Activated CD4-positive, alpha-beta T cell treated with anti-CD3 and anti-CD28 coated beads, Interleukin-2, amount 10 ng/mL, durations not matched to agents 7 days and 5 days (primary cell): ENCODE data around the gene CCDC91. TPM values are rescaled to one million over a fixed set of nuclear protein-coding genes. Genes with fewer than 3 reads are reported as not detected.

Experiments used
- CTCF ChIA-PET: fragments of 350-600 bp; sonication (Branson Sonifier 250); formaldehyde crosslinking; loops from one replicate; lab custom pipeline; 2021; ENCODE audit warnings: antibody characterized with exemption; lab: Charles Lee
- POLR2A ChIA-PET: fragments of 350-600 bp; sonication (Branson Sonifier 250); formaldehyde crosslinking; loops from one replicate; lab custom pipeline; 2021; ENCODE audit warnings: antibody characterized with exemption; lab: Charles Lee
- DNase-seq: peaks from one replicate; pipeline ENCODE4 v3.0.0-alpha.2; 2020
- H3K27ac Mint-ChIP-seq: one replicate; pipeline ENCODE4 v1.8.0; 2021; ENCODE audit warnings: mild to moderate bottlenecking, moderate library complexity, mixed read lengths
- H3K27me3 Mint-ChIP-seq: one replicate; pipeline ENCODE4 v1.8.0; 2021; ENCODE audit warnings: mixed read lengths
- H3K36me3 Mint-ChIP-seq: one replicate; pipeline ENCODE4 v1.8.0; 2021; ENCODE audit warnings: low read depth, mixed read lengths
- H3K4me1 Mint-ChIP-seq: one replicate; pipeline ENCODE4 v1.8.0; 2021; ENCODE audit warnings: mixed read lengths
- H3K4me3 Mint-ChIP-seq: one replicate; pipeline ENCODE4 v1.8.0; 2021; ENCODE audit warnings: mild to moderate bottlenecking, moderate library complexity, mixed read lengths
- H3K9me3 Mint-ChIP-seq: one replicate; pipeline ENCODE4 v1.8.0; 2021; ENCODE audit warnings: mixed read lengths
- total RNA-seq, 2 experiments: library from RNA; stranded (reverse); gene quantifications; one replicate each; pipeline ENCODE4 v1.2.3, GENCODE V29; 2021

Gene CCDC91
- total RNA-seq, 2 experiments from 2014 or later, result 17.0 to 23.2 TPM

DNA sequence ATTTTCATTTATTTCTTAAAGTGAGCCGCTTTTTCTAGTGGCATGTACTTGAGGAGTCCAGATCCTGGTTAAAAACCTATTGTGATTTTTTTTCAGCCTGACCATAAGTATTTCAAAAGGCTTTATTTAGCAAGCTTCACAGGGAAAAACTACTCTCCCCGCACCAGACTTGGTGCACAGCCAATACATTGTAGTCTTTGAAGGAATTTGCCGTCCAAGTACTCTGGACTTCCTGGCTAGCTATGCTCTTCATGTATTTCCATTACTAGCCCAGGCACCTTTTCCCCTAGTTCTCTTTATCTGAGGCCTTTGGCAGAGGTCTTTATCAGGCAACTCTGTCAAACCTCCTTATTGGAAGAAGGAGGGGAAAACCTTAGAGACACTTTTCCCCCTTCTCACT lies 234.7 kb downstream of the CCDC91 start:
- Mint-ChIP-seq H3K27ac (no peak overlapping the region), H3K4me1 (no peaks in the 10 kb centered on the region), H3K4me3 (no peak overlapping the region), H3K36me3 (peaks cover 2% of the 10 kb centered on the region), H3K27me3 (no peaks in the 10 kb centered on the region), H3K9me3 (no peaks in the 10 kb centered on the region)
- CTCF ChIA-PET, result no interaction called here
- no peak for DNase-seq
- POLR2A ChIA-PET, result interaction anchor here (0.7 kb wide), 1 partner anchor 120 kb away, joined by 3 read pairs; no protein-coding TSS in a partner anchor

DNA sequence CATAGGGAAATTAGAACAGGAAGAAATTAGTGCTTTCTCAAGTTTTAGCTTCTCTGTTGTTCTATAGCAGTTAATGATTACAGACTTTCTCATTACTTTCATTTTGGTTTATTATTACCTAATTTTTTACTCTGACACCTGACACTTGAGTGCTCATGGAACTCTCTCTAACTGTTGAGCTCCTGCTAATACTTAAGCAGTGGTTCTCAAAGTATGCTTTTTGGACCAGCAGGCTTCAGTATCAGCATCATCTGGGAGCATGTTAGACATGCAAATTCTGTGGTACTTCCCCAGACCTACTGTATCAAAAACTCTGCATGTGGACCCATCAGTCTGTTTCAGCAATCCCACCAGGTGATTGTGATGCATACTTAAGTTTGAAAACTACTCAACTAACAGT lies 235.3 kb downstream of the CCDC91 start:
- H3K4me1 Mint-ChIP-seq, result no peaks in the 10 kb centered on the region
- DNase-seq, result no peak
- no peaks in the 10 kb centered on the region for H3K27me3 Mint-ChIP-seq
- peaks cover 2% of the 10 kb centered on the region for H3K36me3 Mint-ChIP-seq
- CTCF ChIA-PET, result no interaction called here
- H3K27ac Mint-ChIP-seq, result no peak overlapping the region
- POLR2A ChIA-PET, result interaction anchor here (0.7 kb wide), 1 partner anchor 121 kb away, joined by 3 read pairs; no protein-coding TSS in a partner anchor
- H3K9me3 Mint-ChIP-seq, result no peaks in the 10 kb centered on the region
- H3K4me3 Mint-ChIP-seq, result no peak overlapping the region

DNA sequence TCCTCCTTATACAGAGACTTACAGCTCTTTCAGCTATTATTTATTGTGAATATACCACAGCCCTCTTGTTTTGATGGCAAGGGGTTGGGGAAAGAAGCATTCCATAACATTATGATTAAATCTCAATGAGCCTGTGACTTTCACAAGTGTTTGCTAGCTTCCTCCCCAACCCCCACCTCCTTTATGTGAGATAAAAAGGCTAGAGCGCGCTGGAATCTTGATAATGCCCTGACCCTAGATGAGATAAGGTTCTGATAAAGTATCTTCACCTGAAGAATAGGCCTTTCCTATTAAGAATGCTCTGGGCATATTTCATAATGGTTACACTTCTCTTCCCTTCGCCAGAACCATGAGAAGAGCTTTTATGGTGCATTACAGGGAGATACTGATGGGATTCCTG lies 236.8 kb downstream of the CCDC91 start:
- ChIA-PET POLR2A (interaction anchor here (0.7 kb wide), 1 partner anchor 174 kb away, joined by 4 read pairs; no protein-coding TSS in a partner anchor), CTCF (no interaction called here)
- H3K27ac Mint-ChIP-seq, result no peak overlapping the region
- no peaks in the 10 kb centered on the region for H3K27me3 Mint-ChIP-seq
- no peaks in the 10 kb centered on the region for H3K9me3 Mint-ChIP-seq
- DNase-seq, result no peak
- H3K36me3 Mint-ChIP-seq, result no peaks in the 10 kb centered on the region
- H3K4me1 Mint-ChIP-seq, result no peaks in the 10 kb centered on the region
- H3K4me3 Mint-ChIP-seq, result no peak overlapping the region

DNA sequence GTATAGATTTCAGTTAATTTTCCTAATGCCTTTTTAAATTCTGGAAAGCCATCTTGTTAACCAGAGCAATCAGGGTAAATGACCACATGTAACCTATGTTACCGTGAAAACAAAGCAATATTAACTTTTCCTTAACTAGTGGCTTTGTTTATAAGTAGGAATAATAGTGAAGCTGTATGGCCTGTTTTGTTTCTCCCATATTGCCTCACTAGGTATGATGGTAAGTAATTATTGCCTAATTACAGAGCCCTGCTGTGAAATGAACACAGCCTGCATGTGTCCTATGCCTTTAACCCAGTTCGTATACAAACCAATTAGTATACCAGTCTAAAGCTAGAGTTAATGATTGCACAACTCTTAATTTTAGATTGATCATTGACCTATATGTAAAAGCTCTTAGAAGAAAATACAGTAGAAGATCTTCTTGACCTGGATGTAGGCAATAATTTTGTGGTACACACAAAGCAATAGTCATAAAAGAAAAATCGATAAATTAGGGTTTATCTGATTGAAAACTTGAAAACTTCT lies 249.9 kb downstream of the CCDC91 start:
- CTCF ChIA-PET, result no interaction called here
- Mint-ChIP-seq H3K4me3 (no peak overlapping the region), H3K36me3 (peaks cover 2% of the 10 kb centered on the region)

DNA sequence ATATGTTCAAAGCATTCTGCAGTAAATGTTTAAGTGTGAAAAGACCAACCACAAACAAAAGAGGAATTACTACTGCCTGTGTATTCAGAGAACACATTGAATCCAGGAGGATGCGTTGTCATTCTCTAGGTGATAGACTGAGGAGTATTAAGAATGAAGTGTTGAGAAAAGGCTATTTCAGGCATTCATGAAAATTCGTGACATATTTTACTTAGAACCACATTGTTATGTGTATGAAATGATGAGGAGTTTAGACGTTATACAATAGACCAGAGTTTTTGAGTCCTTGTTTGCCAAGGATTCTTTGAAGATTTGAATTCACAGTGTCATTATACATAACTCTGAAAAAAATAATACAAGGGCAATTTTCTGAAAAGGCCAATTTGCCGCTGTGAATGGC lies 251.8 kb downstream of the CCDC91 start:
- DNase-seq, result no peak
- no peak overlapping the region for H3K4me3 Mint-ChIP-seq
- H3K36me3 Mint-ChIP-seq, result peaks cover 2% of the 10 kb centered on the region
- H3K4me1 Mint-ChIP-seq, result peaks cover 2% of the 10 kb centered on the region
- no peaks in the 10 kb centered on the region for H3K27me3 Mint-ChIP-seq
- no peak overlapping the region for H3K27ac Mint-ChIP-seq
- no peaks in the 10 kb centered on the region for H3K9me3 Mint-ChIP-seq
- POLR2A ChIA-PET, result no interaction called here
- CTCF ChIA-PET, result no interaction called here

More for the DNA sequence above, 249.9 kb downstream of the CCDC91 start:
- H3K9me3 Mint-ChIP-seq, result no peaks in the 10 kb centered on the region
- POLR2A ChIA-PET, result no interaction called here
- peaks cover 2% of the 10 kb centered on the region for H3K4me1 Mint-ChIP-seq
- H3K27me3 Mint-ChIP-seq, result no peaks in the 10 kb centered on the region
- no peak for DNase-seq
- no peak overlapping the region for H3K27ac Mint-ChIP-seq

DNA sequence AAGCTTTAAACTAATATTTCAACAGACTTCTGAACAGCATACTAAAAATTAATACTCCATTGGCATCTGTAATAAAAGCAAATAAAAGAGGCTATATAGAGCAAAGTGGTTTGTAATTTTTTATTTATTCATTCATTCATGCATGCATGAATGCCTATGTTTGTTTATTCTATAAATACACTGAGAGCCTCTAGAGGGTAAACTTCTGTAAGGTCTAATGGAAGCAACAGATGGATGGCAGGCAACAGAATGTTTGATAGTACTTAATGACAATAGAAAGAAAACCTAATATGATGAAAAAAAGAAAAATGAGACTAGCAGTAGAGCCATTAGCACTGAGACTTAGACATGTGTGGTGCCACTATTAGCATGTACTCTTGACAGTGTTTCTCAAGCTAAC lies 253.1 kb downstream of the CCDC91 start:
- H3K27ac Mint-ChIP-seq, result no peak overlapping the region
- ChIA-PET POLR2A (no interaction called here), CTCF (interaction anchor here (0.6 kb wide), 1 partner anchor 1753 kb away, joined by 3 read pairs; no protein-coding TSS in a partner anchor)
- H3K36me3 Mint-ChIP-seq, result peaks cover 2% of the 10 kb centered on the region
- peaks cover 2% of the 10 kb centered on the region for H3K4me1 Mint-ChIP-seq
- H3K27me3 Mint-ChIP-seq, result no peaks in the 10 kb centered on the region
- H3K9me3 Mint-ChIP-seq, result no peaks in the 10 kb centered on the region
- no peak overlapping the region for H3K4me3 Mint-ChIP-seq
- DNase-seq, result no peak

DNA sequence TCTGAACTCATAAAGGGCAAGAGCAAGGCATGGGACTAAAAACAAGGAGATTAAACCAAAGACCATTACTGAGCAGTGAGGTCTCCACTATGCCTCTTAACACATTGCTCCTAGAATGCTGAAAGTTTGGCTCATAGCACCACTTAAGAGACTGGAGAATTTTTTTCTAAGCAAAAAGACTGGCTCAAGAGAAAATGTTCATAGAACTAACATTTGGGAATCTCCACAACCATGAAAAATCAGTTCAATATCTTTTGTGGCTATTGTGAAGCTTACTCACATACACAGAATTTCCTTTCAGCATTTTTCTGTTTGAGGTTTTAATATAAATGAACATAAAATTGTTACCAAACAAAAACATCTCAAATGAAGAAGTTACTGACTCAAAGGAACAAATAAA lies 255.8 kb downstream of the CCDC91 start:
- no peaks in the 10 kb centered on the region for H3K27me3 Mint-ChIP-seq
- DNase-seq, result no peak
- no peaks in the 10 kb centered on the region for H3K4me1 Mint-ChIP-seq
- H3K4me3 Mint-ChIP-seq, result no peak overlapping the region
- H3K36me3 Mint-ChIP-seq, result peaks cover 2% of the 10 kb centered on the region
- H3K27ac Mint-ChIP-seq, result no peak overlapping the region
- ChIA-PET CTCF (no interaction called here), POLR2A (no interaction called here)
- no peaks in the 10 kb centered on the region for H3K9me3 Mint-ChIP-seq

DNA sequence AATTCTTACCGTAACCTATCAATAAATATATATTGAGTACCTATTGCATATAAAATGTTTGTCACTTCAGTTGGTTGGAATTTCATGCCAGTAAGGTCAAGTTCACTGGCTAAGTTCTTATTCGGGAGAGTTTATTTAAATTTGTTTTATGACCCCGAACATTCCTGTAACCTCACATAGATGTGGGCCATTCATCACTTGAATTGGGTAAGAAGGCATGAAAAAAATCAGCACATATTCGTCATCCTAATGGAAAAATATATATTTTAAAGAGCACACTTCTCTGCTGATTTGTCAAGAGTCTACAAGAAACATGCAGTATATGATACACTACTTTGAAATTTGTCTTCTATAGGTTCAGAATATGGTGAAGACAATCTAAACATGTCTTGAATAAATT lies 263.4 kb downstream of the CCDC91 start:
- ChIA-PET CTCF (interaction anchor here (0.8 kb wide), 1 partner anchor 11 kb away, joined by 3 read pairs; no protein-coding TSS in a partner anchor), POLR2A (no interaction called here)
- Mint-ChIP-seq H3K9me3 (no peaks in the 10 kb centered on the region), H3K36me3 (peaks cover 2% of the 10 kb centered on the region), H3K4me1 (no peaks in the 10 kb centered on the region), H3K27me3 (no peaks in the 10 kb centered on the region), H3K27ac (no peak overlapping the region), H3K4me3 (no peak overlapping the region)
- no peak for DNase-seq

DNA sequence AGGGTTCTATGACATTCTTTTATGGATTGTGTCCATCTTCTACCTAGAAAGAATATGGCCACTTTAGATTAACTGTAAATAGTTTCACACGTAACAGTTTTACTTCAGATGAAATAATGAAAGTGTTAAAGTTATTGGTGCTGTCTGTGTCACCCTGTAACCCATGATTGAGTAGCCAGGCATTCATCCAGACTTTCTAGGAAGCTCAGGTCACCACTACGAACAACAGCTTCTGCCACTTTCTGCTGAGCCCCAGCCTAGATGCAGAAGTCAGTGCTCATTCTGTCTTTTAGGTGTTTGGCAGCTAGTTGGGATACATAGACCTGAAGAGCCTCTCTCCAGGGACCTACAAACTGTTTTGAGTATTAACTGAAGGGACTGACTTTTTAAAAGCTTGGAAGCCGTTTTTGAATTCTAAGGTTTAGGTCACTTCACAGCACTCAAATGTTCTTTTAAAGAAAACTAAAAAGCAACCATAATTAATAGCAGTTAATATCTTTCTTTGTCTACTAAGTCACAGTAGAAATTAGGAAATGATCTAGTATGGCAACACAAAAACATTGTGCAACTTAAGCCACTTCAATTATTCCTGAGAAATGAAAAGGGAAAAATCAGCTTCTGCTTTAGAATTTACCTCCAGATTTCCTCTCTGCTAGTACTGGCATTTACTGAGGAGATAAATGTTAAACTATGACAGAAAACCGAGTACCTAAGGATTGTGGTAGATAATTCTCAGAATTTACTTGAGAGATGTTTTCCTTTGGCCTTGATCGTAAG lies 266.9 kb downstream of the CCDC91 start:
- ChIA-PET POLR2A (interaction anchor here (0.6 kb wide), 1 partner anchor 20 kb away, joined by 3 read pairs; no protein-coding TSS in a partner anchor), CTCF (no interaction called here)
- peak overlapping the region; percentile 9 for H3K27ac Mint-ChIP-seq
- H3K27me3 Mint-ChIP-seq, result no peaks in the 10 kb centered on the region
- H3K4me1 Mint-ChIP-seq, result no peaks in the 10 kb centered on the region
- H3K36me3 Mint-ChIP-seq, result no peaks in the 10 kb centered on the region
- DNase-seq, result no peak
- no peak overlapping the region for H3K4me3 Mint-ChIP-seq
- no peaks in the 10 kb centered on the region for H3K9me3 Mint-ChIP-seq

DNA sequence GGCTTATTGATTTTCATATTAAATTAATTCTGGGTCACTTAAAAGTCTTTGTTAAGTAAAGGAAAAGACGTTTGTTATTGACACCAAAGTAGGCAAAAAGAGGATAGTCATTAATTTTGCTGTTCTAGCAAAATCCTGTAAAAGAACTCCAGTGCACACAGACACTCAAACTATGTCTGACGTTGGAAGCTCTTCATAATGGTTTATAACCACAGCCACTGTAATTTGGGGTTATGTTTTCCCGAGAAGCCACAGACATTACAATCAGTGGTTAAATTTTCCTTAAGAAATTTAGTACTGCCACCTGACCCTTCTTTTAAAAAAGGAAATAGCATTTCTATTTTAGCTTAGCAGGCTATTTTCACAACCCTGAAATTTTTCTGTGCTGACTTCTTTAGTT lies 267.5 kb downstream of the CCDC91 start:
- Mint-ChIP-seq H3K9me3 (no peaks in the 10 kb centered on the region), H3K27me3 (no peaks in the 10 kb centered on the region), H3K36me3 (no peaks in the 10 kb centered on the region), H3K4me3 (no peak overlapping the region), H3K4me1 (no peaks in the 10 kb centered on the region), H3K27ac (no peak overlapping the region)
- ChIA-PET CTCF (no interaction called here), POLR2A (no interaction called here)
- no peak for DNase-seq

DNA sequence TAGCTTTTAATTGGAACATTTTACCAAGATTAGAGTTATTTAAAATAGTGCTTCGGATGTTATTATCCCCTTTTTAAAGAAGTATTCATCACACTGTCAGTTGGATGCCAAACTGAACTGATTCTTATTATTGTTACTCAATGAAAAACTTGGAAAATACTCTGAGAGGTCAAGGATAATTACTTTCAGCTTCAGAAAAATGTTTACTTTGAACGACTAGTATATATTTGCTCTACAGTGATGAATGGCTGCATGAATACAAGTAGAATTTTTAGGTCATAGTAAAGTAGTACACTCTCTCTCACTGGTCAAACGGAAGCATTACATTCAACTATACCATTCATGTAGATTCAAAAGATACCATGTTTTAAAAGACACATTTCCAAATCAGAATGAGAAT lies 269.2 kb downstream of the CCDC91 start:
- H3K9me3 Mint-ChIP-seq, result no peaks in the 10 kb centered on the region
- no peak for DNase-seq
- H3K27me3 Mint-ChIP-seq, result no peaks in the 10 kb centered on the region
- no peak overlapping the region for H3K4me3 Mint-ChIP-seq
- ChIA-PET CTCF (interaction anchor here (0.5 kb wide), 1 partner anchor 10 kb away, joined by 3 read pairs; no protein-coding TSS in a partner anchor), POLR2A (no interaction called here)
- no peak overlapping the region for H3K27ac Mint-ChIP-seq
- peaks cover 4% of the 10 kb centered on the region for H3K36me3 Mint-ChIP-seq
- no peaks in the 10 kb centered on the region for H3K4me1 Mint-ChIP-seq

DNA sequence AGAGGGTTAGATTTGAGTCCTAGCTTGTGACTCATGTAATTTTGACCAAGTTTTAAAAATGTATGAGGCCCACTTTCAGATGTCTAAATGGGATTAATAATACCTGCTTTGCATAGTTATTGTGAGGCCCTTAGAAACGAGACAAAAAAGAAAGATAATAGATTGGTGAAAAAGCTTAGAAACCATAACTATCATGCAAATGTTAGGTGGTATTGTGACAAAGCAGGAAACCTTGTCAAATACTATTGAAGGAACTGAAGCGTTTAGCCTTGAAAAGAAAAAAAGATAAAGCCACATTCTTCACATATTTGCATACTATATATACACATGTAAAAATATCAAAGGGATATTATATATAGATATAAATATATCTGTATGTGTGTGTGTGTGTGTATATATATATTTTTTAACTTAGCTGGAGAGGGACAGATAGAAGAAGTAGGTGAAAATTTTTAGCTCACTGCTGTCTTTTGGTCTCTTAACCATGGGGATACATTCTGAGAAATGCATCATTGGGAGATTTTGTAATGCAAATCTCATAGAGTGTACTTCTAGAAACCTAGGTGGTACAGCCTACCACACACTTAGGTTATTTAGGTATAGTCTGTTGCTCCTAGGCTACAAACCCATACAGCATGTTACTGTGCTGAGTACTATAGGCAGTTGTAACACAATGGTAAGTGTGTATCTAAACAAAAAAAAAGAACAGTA lies 270.3 kb downstream of the CCDC91 start:
- Mint-ChIP-seq H3K27ac (no peak overlapping the region), H3K4me3 (no peak overlapping the region), H3K9me3 (peaks cover under 1% of the 10 kb centered on the region), H3K4me1 (no peaks in the 10 kb centered on the region), H3K27me3 (no peaks in the 10 kb centered on the region), H3K36me3 (peaks cover 4% of the 10 kb centered on the region)
- CTCF ChIA-PET, result no interaction called here
- no peak for DNase-seq
- POLR2A ChIA-PET, result no interaction called here

DNA sequence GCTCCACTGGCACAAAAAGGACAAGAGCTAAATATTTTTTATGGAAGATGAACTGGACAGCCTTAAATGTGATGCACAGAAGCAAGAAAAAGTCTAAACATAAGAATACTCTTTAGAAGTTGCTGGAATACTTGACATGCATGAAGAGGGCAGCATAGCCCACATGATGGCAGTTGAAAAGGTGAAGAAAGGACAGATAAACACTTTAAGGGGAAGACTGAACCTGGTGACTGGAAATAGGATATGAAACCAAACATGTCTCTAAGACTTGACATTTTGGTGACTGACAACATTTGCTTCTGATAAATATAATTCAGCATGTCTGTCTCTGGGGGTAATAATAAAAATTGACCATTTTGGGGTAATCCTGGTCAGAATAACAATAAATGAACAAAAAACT lies 273.1 kb downstream of the CCDC91 start:
- DNase-seq, result no peak
- H3K9me3 Mint-ChIP-seq, result peaks cover 9% of the 10 kb centered on the region
- POLR2A ChIA-PET, result no interaction called here
- CTCF ChIA-PET, result no interaction called here
- H3K36me3 Mint-ChIP-seq, result peaks cover 4% of the 10 kb centered on the region
- no peak overlapping the region for H3K4me3 Mint-ChIP-seq
- no peaks in the 10 kb centered on the region for H3K4me1 Mint-ChIP-seq
- no peaks in the 10 kb centered on the region for H3K27me3 Mint-ChIP-seq
- H3K27ac Mint-ChIP-seq, result no peak overlapping the region
